AG10803 (cell line): Measurements from ENCODE around the gene SCP2.
A peak's percentile ranks its signal among the peaks of the same experiment; 100 is the strongest.

Source experiments
- DNase-seq: peaks from one replicate; pipeline ENCODE4 v3.0.0; 2010; ENCODE audit warnings: low read depth
- H3K4me3 ChIP-seq: 2 replicates; pipeline ENCODE4 v1.5.1; 2011; ENCODE audit warnings: mild to moderate bottlenecking, low read length, control low read depth
- CTCF ChIP-seq: conservative IDR thresholded peaks from 2 replicates; pipeline ENCODE4 v1.5.1; 2011; ENCODE audit warnings: mild to moderate bottlenecking, low read length, control low read depth, inconsistent platforms

Gene SCP2

DNA sequence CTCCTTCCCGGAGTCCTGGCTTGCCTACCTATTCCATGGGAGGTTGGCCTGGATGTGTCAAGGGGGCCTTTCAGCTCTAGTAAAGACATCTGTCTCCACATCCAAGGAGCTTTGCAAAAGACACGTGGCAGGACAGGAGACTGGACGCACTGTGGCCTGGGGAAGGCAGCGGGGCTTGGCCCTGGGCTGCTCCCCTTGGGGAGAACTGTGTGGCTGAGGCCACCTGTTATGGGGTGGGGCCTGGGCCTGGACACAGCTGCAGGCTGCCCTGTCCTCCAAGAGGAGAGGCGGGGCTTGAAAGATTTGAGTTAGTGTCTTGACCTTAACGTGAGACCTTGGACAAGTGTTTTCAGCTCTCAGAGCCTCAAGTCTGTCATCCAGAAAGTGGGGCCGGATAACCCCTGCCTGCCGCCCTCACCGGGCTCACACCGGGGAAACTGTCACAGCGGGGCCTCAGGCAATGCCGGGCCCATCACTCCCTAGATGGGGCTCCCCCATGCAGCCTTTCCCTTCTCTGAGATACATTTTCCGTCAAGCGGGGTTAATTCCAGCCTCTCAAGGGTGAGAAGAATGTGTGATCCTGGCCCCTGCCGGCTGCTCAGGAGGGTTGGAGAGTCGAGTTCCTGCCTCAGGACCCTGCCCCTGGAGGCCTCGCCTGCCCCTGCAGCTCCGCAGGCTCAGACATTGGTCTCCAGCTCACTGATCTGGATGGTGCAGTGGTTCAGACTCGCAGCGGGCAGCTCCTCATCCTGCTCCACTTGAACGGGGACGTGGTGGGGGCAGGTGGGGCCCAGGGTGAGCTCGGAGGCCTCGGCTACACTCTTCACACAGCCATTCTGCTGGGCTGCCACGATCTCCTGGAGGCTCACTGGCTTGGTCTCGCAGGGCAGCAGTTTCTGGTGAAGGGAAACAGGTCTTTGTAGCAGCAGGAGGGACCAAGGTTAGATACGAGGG lies 160.5 kb downstream of the SCP2 start:
- no peak for TF ChIP-seq CTCF
- H3K4me3 ChIP-seq, result no peak overlapping the region
- no peak for DNase-seq

DNA sequence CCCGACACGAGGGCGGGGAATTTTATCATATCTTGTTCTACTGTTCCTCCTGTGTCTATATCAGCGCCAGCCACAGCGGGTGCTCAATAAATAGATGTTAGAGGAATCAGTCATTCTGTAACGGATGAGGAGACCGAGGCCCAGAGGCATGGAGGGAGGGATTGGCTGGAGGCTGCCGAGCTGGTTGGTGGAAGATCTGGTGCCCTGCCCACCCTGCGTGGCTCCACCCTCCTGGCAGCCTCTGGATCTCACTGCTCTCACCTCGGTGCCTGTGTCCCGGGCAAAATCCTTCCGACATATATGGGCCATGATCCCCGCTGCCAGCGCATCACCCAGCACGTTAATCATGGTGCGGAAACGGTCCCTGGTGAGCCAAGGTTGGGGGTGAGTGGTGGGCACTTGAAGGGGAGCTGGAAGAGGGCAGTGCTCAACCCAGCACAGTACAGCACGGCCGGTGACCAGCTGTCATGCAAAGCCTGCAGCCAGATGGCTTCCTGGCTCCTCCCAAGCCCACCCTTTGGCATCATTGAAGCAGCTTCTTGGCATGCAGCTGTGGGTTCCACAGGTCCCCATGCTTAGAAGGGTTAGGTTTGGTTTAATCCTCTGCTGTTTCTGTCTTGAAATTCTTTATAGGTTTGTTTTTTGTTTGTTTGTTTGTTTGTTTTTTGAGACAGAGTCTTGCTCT lies 161.7 kb downstream of the SCP2 start:
- DNase-seq, result no peak
- H3K4me3 ChIP-seq, result no peak overlapping the region
- TF ChIP-seq CTCF, result no peak

GRCh38 chr1:53089478-53090226 lies 162.6 kb downstream of the SCP2 start:
- no peak overlapping the region for H3K4me3 ChIP-seq
- no peak for TF ChIP-seq CTCF

DNA sequence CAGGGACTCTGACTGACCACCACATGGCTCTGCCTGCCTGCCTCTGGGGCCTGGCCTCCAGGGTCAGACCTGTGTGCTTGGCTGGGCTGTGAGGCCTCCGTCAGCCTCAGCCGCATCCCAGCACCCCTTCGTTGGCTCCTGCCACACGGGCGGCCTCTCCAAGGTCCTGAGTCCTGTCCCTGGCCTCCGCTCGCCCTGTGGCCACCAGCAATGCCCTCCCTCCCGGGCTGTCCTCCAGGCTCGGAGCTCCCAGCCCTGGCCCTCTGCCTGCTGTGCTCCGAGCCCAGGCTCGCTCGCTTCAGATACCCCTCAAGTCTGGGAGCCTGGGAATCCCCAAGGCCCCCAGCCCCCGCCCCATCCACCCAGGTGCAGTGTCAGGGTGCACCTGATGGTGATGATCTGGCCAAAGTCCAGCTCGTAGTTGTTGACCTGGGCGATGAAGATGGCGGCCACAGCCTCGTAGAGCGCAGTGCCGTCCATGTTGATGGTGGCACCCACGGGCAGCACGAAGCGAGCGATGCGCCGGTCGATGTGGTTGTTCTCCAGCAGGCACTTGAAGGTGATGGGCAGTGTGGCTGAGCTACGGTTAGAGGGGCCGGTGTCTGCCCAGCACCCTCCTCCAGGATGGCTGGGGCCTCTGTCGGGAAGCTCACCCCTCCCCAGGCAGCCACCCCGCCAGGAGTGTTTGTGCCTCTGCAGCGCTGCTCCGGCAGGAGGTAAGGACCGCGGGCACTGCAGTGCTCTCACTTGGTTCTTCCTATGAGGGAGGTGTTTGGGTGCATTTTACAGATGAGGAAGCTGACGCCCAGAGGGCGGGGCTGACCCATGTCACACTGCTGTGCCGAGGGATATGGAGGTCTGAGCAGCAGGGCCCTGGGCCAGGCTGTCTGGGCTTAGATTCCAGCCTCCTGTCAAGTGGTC lies 163.4 kb downstream of the SCP2 start:
- H3K4me3 ChIP-seq, result no peak overlapping the region
- no peak for TF ChIP-seq CTCF
- DNase-seq, result no peak

More at GRCh38 chr1:53089478-53090226, 162.6 kb downstream of the SCP2 start:
- peak; percentile 34 for DNase-seq

- DNase-seq, result peak; percentile 77
- TF ChIP-seq CTCF, result no peak
- H3K4me3 ChIP-seq, result no peak overlapping the region
Observed at GRCh38 chr1:53091841-53092645, 165.0 kb downstream of the SCP2 start.
